Mesenchymal stem cell (in vitro differentiated cells and primary cell): ENCODE results near the gene GATAD2B.
A peak's percentile ranks its signal among the peaks of the same experiment; 100 is the strongest.

ENCODE experiments used
- DNase-seq: peaks from one replicate; pipeline ENCODE4 v3.0.0-alpha.2; 2013
- H2AFZ ChIP-seq: one replicate; pipeline ENCODE4 v1.6.1; 2013; ENCODE audit warnings: low read depth, mild to moderate bottlenecking, control low read depth, inconsistent platforms, low read length, moderate library complexity
- H2AK5ac ChIP-seq: 2 replicates; pipeline ENCODE4 v1.6.1; 2013; ENCODE audit warnings: low read length, moderate library complexity, mild to moderate bottlenecking, inconsistent platforms; ENCODE audit not compliant: severe bottlenecking
- H2BK120ac ChIP-seq: one replicate; pipeline ENCODE4 v1.6.1; 2013; ENCODE audit warnings: low read depth, mild to moderate bottlenecking, inconsistent platforms, low read length, moderate library complexity
- H2BK12ac ChIP-seq, 2 experiments: one replicate each; pipeline ENCODE4 v1.6.1; 2013; ENCODE audit warnings: inconsistent platforms in 2 of 2, low read length in 2 of 2, mild to moderate bottlenecking in 2 of 2, moderate library complexity in 2 of 2, control low read depth in 1 of 2
- H2BK15ac ChIP-seq: one replicate; pipeline ENCODE4 v1.6.1; 2013; ENCODE audit warnings: mild to moderate bottlenecking, low read depth, inconsistent platforms; ENCODE audit not compliant: poor library complexity, severe bottlenecking
- H2BK5ac ChIP-seq: 2 replicates; pipeline ENCODE4 v1.6.1; 2013; ENCODE audit warnings: low read depth, mild to moderate bottlenecking, low read length, control low read depth, inconsistent platforms; ENCODE audit not compliant: poor library complexity, severe bottlenecking
- H3K14ac ChIP-seq, 2 experiments: one replicate each; pipeline ENCODE4 v1.6.1; 2013; ENCODE audit warnings: inconsistent platforms in 2 of 2, low read length in 2 of 2, control low read depth in 1 of 2, mild to moderate bottlenecking in 1 of 2, moderate library complexity in 1 of 2
- H3K18ac ChIP-seq, 2 experiments: one replicate each; pipeline ENCODE4 v1.6.1; 2013; ENCODE audit warnings: inconsistent platforms in 2 of 2, low read length in 2 of 2, control low read depth in 1 of 2, low read depth in 1 of 2, mild to moderate bottlenecking in 1 of 2
- H3K23ac ChIP-seq, 2 experiments: one replicate each; pipeline ENCODE4 v1.6.1; 2013; ENCODE audit warnings: inconsistent platforms in 2 of 2, low read length in 2 of 2, mild to moderate bottlenecking in 2 of 2, moderate library complexity in 2 of 2, control low read depth in 1 of 2
- H3K27ac ChIP-seq: 2 replicates; pipeline ENCODE4 v1.5.1; 2013; ENCODE audit warnings: mild to moderate bottlenecking, moderate library complexity, low read length, control low read depth, inconsistent platforms; ENCODE audit not compliant: poor library complexity, severe bottlenecking
- H3K27me3 ChIP-seq, 2 experiments: 2 replicates each; pipeline versions ENCODE4 v1.6.1 to v1.7.0; 2013; ENCODE audit warnings: low read length in 2 of 2, mild to moderate bottlenecking in 2 of 2, moderate library complexity in 2 of 2, control low read depth in 1 of 2, inconsistent platforms in 1 of 2; ENCODE audit not compliant: control insufficient read depth in 1 of 2, insufficient read depth in 1 of 2
- H3K36me3 ChIP-seq, 2 experiments: 2 replicates each; pipeline versions ENCODE4 v1.6.1 to v1.7.0; 2013; ENCODE audit warnings: low read length in 2 of 2, control low read depth in 1 of 2, inconsistent platforms in 1 of 2, low read depth in 1 of 2, mild to moderate bottlenecking in 1 of 2; ENCODE audit not compliant: insufficient read depth in 2 of 2, control insufficient read depth in 1 of 2
- H3K4ac ChIP-seq, 2 experiments: one replicate each; pipeline ENCODE4 v1.6.1; 2013; ENCODE audit warnings: inconsistent platforms in 2 of 2, low read length in 2 of 2, mild to moderate bottlenecking in 2 of 2, moderate library complexity in 2 of 2, control low read depth in 1 of 2, low read depth in 1 of 2
- H3K4me1 ChIP-seq: 2 replicates; pipeline ENCODE4 v1.6.1; 2013; ENCODE audit warnings: low read depth, low read length, control low read depth; ENCODE audit not compliant: control insufficient read depth, insufficient read depth
- H3K4me2 ChIP-seq: 2 replicates; pipeline ENCODE4 v1.6.1; 2013; ENCODE audit warnings: low read length, mild to moderate bottlenecking, inconsistent platforms; ENCODE audit not compliant: poor library complexity, severe bottlenecking
- H3K4me3 ChIP-seq, 2 experiments: 2 replicates each; pipeline versions ENCODE4 v1.5.1 to v1.7.0; 2013; ENCODE audit warnings: low read length in 2 of 2, mild to moderate bottlenecking in 2 of 2, control low read depth in 1 of 2, low read depth in 1 of 2; ENCODE audit not compliant: insufficient read depth in 1 of 2
- H3K79me1 ChIP-seq: replicated peaks from 2 replicates; pipeline ENCODE4 v1.6.1; 2013; ENCODE audit warnings: mild to moderate bottlenecking, control low read depth, low read length, inconsistent platforms; ENCODE audit not compliant: poor library complexity, severe bottlenecking
- H3K9ac ChIP-seq: 2 replicates; pipeline ENCODE4 v1.7.0; 2013; ENCODE audit warnings: mild to moderate bottlenecking, low read length, moderate library complexity
- H3K9me3 ChIP-seq: 2 replicates; pipeline ENCODE4 v1.7.0; 2013; ENCODE audit warnings: mild to moderate bottlenecking, low read length; ENCODE audit not compliant: control insufficient read depth
- H4K8ac ChIP-seq: one replicate; pipeline ENCODE4 v1.6.1; 2013; ENCODE audit warnings: inconsistent platforms, mild to moderate bottlenecking, low read length, moderate library complexity
- H4K91ac ChIP-seq: one replicate; pipeline ENCODE4 v1.6.1; 2013; ENCODE audit warnings: mild to moderate bottlenecking, low read length, inconsistent platforms
- WGBS: methylation state at CpG from one replicate; pipeline ENCODE4 v1.1.7; 2013; ENCODE audit warnings: mixed read lengths; 5-methylcytosine and 5-hydroxymethylcytosine counted together

The GATAD2B gene

GRCh38 chr1:153773096-153773921, 149.5 kb downstream of the GATAD2B start:
- Histone ChIP-seq H3K23ac (no peak overlapping the region), H3K27ac (no peak overlapping the region), H3K4ac (no peak overlapping the region), H3K18ac (no peak overlapping the region), H2AFZ (no peak overlapping the region), H2BK120ac (no peak overlapping the region), H4K91ac (no peak overlapping the region), H3K14ac (no peak overlapping the region), H2BK12ac (no peak overlapping the region), H4K8ac (no peak overlapping the region), H3K9me3 (no peaks in the 10 kb centered on the region), H3K36me3 (peaks cover 53% of the 10 kb centered on the region in 2 experiments), H2BK15ac (no peak overlapping the region), H3K4me2 (no peak overlapping the region), H2BK5ac (no peak overlapping the region), H3K4me1 (peaks cover 20% of the 10 kb centered on the region), H3K79me1 (peaks cover 8% of the 10 kb centered on the region), H2AK5ac (no peak overlapping the region), H3K4me3 (no peak overlapping the region), H3K27me3 (no peaks in the 10 kb centered on the region), H3K9ac (peak overlapping the region; percentile 1)
- WGBS, result 57% methylated on average over 6 of the region's 12 CpGs
- DNase-seq, result no peak

GRCh38 chr1:153771841-153772593, 150.8 kb downstream of the GATAD2B start:
- DNase-seq, result no peak
- H2AFZ ChIP-seq, result no peak overlapping the region
- WGBS, result 75% methylated on average over 18 of the region's 21 CpGs

GRCh38 chr1:153771261-153771660, 151.5 kb downstream of the GATAD2B start:
- Histone ChIP-seq H3K23ac (no peak overlapping the region), H3K79me1 (peaks cover under 1% of the 10 kb centered on the region), H2BK120ac (no peak overlapping the region), H3K4me2 (no peak overlapping the region), H3K18ac (peak overlapping the region; percentile 26 to 61), H3K4me3 (no peak overlapping the region), H3K9me3 (no peaks in the 10 kb centered on the region), H3K14ac (no peak overlapping the region), H2BK15ac (no peak overlapping the region), H2AK5ac (no peak overlapping the region), H4K91ac (peak overlapping the region; percentile 87), H3K36me3 (peaks cover 61 to 70% of the 10 kb centered on the region in 2 experiments), H2BK5ac (no peak overlapping the region), H3K4ac (no peak overlapping the region), H3K4me1 (peaks cover 14% of the 10 kb centered on the region), H2BK12ac (no peak overlapping the region), H3K27me3 (no peaks in the 10 kb centered on the region), H2AFZ (no peak overlapping the region), H3K27ac (no peak overlapping the region), H3K9ac (no peak overlapping the region), H4K8ac (peak overlapping the region; percentile 27)
- no peak for DNase-seq
- WGBS, result no CpG with 5 or more reads among the region's 2 CpGs

More at GRCh38 chr1:153771841-153772593, 150.8 kb downstream of the GATAD2B start:
- Histone ChIP-seq H4K8ac (peak overlapping the region; percentile 15), H2AK5ac (no peak overlapping the region), H3K79me1 (peaks cover 3% of the 10 kb centered on the region), H3K4me2 (no peak overlapping the region), H2BK15ac (no peak overlapping the region), H3K9ac (no peak overlapping the region), H2BK12ac (no peak overlapping the region), H3K23ac (no peak overlapping the region), H4K91ac (peak overlapping the region; percentile 79), H3K4me1 (peaks cover 17% of the 10 kb centered on the region), H3K36me3 (peaks cover 61 to 65% of the 10 kb centered on the region in 2 experiments), H3K27ac (no peak overlapping the region), H3K4me3 (no peak overlapping the region), H2BK5ac (no peak overlapping the region), H3K4ac (no peak overlapping the region), H3K14ac (no peak overlapping the region), H3K9me3 (no peaks in the 10 kb centered on the region), H3K18ac (no peak overlapping the region), H2BK120ac (no peak overlapping the region), H3K27me3 (no peaks in the 10 kb centered on the region)

GRCh38 chr1:153770797-153771196, 152.0 kb downstream of the GATAD2B start:
- H2AK5ac ChIP-seq, result no peak overlapping the region
- H3K27me3 ChIP-seq, result no peaks in the 10 kb centered on the region
- no peak overlapping the region for H2BK15ac ChIP-seq
- H3K9ac ChIP-seq, result peak overlapping the region; percentile 26
- H3K4me2 ChIP-seq, result no peak overlapping the region
- H3K4me1 ChIP-seq, result peaks cover 10% of the 10 kb centered on the region
- H3K18ac ChIP-seq, result peak overlapping the region; percentile 26 to 61
- H3K14ac ChIP-seq, result no peak overlapping the region
- no peak overlapping the region for H3K4ac ChIP-seq
- WGBS, result 22% methylated on average over 3 of the region's 11 CpGs
- H3K79me1 ChIP-seq, result no peaks in the 10 kb centered on the region
- peaks cover 61 to 74% of the 10 kb centered on the region in 2 experiments for H3K36me3 ChIP-seq
- no peak overlapping the region for H3K23ac ChIP-seq
- peak overlapping the region; percentile 4 for H2BK120ac ChIP-seq
- H3K27ac ChIP-seq, result no peak overlapping the region
- no peak overlapping the region for H2BK5ac ChIP-seq
- H4K8ac ChIP-seq, result no peak overlapping the region
- no peak overlapping the region for H3K4me3 ChIP-seq
- no peak overlapping the region for H4K91ac ChIP-seq
- H3K9me3 ChIP-seq, result no peaks in the 10 kb centered on the region
- DNase-seq, result no peak
- no peak overlapping the region for H2BK12ac ChIP-seq
- H2AFZ ChIP-seq, result no peak overlapping the region
